T follicular helper cell (primary cell): ENCODE measurements around the gene PRAC1.

Experiments
- DNase-seq: peaks from one replicate; pipeline ENCODE4 v3.0.0-alpha.2; 2020; ENCODE audit warnings: low read depth

PRAC1 gene

GRCh38 chr17:48704361-48705248, 17.7 kb downstream of the PRAC1 start:
- DNase-seq, result no peak

- DNase-seq, result no peak
Observed at GRCh38 chr17:48701864-48702532, 20.3 kb downstream of the PRAC1 start.

GRCh38 chr17:48693178-48693577, 29.1 kb downstream of the PRAC1 start:
- no peak for DNase-seq

- no peak for DNase-seq
Observed at GRCh38 chr17:48692049-48692448, 30.3 kb downstream of the PRAC1 start.

- DNase-seq, result no peak
Observed at GRCh38 chr17:48690655-48691054, 31.7 kb downstream of the PRAC1 start.

GRCh38 chr17:48681609-48682008, 40.7 kb downstream of the PRAC1 start:
- no peak for DNase-seq

GRCh38 chr17:48679385-48680096, 42.8 kb downstream of the PRAC1 start:
- no peak for DNase-seq

- DNase-seq, result peak; percentile 56
Observed at GRCh38 chr17:48678141-48678971, 44.0 kb downstream of the PRAC1 start.

GRCh38 chr17:48676963-48677558, 45.3 kb downstream of the PRAC1 start:
- no peak for DNase-seq

- DNase-seq, result no peak
Observed at GRCh38 chr17:48672340-48672739, 50.0 kb downstream of the PRAC1 start.
